Left renal pelvis (tissue), 4 donors: Measurements from ENCODE around the gene SPN. TPM values are rescaled to one million over a fixed set of nuclear protein-coding genes. Genes with fewer than 3 reads are reported as not detected.
"Not testable (repeated sequence)": the region's sequence is repeated elsewhere in the genome, so short reads cannot be mapped to it uniquely, and the experiment has no call there.

Experiments
- DNase-seq, 4 donors: peaks; one replicate each; pipeline ENCODE4 v3.0.0-alpha.2; 2013; ENCODE audit warnings: low read depth in 4 of 4, low spot score in 3 of 4
- polyA plus RNA-seq, 4 donors: library from polyadenylated mRNA; unstranded; fragments of 120-200 nt; gene quantifications; one replicate each; pipeline ENCODE4 v1.2.1, GENCODE V29; 2013; ENCODE audit not compliant: insufficient read length in 4 of 4

SPN gene
- polyA plus RNA-seq, 4 donors: 2.0 to 3.4 (median 2.4) TPM

DNA sequence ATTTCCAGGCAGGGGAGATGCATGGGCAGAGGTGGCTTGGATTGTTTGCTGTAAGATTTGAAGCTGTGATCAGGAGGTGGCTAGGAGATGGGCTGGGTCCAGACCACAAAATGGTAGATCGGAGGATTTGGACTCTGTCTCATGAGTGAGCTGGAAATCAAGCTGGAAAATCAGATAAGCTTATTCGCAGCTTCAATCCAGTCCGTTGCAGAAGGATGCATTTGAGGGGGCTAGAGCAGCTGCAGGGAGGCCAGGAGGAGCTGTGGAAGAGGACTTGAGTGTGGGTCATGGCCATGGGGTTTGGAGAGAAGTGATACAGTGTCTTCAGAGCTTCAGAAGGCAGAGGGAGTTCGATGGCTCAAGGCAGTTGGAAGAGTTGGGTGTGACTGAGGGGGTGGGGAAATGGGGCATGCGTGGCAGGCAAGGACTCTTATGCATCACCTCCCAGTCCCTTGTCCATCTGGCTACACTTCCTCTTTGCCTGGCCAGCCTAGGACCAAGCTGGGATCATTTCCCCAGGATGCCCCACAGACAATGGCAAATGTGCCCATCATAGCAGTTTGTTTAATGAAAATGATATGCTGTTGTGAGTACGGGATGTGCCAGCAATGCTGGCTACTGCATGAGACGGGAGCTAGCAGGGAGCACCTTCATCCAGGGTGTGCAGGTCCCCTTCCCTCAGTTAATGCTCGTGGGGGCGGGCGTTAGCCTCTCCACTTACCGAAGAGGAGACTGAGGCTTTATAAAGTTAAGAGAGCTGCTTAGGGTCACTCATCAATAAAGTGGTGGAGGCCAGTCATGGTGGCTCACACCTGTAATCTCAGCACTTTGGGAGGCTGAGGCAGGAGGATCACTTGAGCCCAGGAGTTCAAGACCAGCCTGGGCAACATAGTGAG lies 36.5 kb downstream of the SPN start:
- DNase-seq: no peak

DNA sequence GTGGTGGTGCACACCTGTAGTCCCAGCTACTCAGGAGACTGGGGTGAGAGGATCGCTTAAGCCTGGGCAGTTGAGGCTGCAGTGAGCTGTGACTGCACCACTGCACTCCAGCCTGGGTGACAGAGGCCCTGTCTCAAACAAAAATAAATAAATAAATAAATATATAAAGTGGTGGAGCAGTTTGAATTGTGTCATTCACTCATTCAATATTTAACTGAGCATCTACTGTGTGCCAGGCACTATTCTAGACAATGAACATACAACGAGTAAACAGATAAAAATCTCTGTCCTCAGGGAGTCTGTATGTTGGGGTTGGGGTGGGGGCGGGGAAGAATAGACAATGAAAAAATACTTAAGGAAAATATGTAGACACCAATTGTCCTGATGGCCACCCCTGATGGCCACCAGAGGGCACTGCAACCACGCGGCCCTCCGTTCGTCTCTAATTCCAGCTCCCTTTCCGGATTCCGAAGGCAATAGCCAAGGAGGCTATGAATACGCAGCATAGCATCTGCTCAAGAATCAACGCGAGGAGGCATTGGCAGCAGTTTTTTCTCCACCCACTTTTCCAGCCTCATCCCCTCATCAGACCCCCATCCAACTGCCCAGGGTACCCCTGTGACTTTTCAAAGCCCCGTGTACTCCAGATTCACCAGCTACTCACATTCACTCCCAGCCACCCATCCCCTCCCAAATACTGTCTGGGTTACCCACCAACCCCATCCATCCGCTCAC lies 37.4 kb downstream of the SPN start:
- peak in 1 of 4 donors; percentile 39 for DNase-seq

DNA sequence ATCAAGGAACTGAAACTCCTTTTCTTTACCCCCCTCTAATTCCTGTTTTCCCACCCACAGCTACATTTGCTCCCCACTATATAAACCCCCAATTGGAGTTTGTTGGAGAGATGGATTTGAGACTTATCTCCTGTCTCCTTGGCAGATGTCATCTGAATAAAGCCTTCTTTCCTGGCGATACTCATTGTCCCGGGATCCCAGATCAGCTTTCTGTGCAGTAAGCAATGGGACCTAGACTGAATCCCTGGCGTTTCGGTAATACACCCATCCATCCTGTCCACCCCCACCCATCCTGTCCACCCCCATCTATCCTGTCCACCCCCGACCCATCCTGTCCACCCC lies 38.1 kb downstream of the SPN start:
- DNase-seq: no peak

DNA sequence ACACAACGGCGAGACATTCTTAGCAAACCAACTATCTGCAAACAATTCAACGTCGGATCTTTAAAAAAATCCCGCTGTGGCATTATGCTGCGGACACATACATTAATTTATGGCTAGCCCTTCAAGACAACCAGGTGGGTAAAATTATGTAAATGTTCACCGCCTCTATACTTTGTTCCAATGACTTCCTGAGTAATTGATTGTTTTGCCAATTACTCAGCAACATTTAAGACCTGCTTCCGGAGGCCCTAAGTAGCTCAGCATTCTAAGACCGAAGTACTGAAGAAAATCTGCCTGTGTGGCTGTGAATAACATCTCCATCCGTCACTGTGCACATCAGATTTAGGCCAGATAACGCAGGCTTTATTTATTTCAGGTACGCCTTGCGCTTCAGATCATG lies 39.2 kb downstream of the SPN start:
- DNase-seq: no peak

DNA sequence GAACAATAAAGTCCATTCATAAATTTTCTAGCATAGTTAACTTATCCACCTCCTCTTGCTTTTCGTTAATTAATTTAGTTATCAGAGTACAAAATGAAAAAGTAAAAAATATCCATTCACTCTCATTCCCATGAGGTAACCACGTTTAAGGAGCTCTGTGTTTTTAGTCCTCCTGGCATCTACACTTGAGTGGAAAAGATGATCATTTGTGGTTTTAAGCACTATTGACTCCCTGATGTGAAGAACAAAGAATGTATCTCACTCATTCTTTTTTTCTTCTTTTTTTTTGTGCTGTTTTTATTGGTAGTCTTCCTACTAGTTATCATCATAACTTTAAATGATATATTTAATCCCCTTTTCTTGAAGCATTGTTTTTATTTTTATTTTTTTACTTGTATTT lies 42.0 kb downstream of the SPN start:
- DNase-seq: no peak

DNA sequence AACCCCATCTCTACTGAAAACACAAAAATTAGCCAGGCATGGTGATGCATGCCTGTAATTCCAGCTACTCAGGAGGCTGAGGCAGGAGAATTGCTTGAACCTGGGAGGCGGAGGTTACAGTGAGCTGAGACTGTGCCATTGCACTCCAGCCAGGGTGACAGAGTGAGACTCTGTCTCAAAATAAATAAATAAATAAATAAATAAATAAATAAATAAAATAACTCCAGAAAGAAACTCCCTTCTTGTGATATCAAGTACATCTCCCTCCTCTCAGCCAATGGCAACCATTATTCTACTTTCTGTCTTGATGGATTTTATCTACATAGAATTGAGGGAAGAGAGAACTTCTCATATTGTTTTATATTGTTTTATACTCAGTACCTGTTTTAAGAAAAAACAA lies 44.1 kb downstream of the SPN start:
- not testable (repeated sequence) for DNase-seq

DNA sequence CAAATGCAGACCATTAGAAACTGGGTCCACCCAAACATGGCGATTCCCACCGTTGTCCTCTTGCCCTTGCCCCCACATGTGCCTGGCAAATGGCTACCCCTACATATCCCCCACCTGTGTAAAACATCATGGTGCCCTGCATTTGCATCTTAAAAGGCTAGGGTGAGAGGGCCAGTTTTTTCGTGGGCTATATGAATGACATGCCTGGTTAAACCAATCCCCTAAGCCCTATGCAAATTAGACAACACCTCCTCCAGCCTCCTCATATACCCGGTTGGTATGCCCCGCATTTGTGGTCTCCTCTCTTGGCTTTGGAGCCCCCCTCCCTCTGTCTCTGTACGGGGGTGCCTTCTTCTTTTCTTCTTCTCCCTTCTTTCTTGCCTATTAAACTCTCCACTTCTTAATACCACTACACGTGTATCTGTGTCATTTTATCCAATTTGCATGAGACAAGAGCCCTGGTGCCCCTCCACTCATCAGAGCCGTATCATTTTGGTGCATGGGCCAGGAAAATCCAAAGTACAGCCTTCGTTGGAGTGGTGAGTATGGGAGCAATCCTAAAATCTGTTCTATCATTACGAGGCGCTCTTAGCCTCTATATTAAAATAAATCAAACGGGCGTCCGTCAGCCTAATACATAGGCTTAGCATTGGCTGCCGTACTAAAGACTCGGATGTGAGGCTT lies 46.0 kb downstream of the SPN start:
- no peak for DNase-seq

DNA sequence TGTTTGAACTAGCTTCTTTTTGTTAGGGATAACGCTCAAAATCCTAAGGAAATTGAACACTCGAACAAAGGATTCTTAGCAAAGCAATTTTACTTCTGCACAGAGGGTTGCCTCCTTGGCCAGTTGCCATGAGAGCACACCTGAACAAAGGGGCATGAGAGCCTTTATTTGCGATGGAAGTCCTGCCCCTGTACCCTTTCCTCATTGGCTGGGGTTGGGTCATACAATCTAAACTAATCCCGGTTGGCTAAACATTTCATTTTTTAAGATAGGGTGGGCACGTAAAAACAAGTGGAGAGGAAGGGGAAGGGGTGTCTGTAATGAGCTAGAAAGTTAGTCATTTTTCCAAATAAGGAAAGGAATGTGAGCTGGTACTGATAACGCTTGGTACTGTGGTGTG lies 46.6 kb downstream of the SPN start:
- not testable (repeated sequence) for DNase-seq

DNA sequence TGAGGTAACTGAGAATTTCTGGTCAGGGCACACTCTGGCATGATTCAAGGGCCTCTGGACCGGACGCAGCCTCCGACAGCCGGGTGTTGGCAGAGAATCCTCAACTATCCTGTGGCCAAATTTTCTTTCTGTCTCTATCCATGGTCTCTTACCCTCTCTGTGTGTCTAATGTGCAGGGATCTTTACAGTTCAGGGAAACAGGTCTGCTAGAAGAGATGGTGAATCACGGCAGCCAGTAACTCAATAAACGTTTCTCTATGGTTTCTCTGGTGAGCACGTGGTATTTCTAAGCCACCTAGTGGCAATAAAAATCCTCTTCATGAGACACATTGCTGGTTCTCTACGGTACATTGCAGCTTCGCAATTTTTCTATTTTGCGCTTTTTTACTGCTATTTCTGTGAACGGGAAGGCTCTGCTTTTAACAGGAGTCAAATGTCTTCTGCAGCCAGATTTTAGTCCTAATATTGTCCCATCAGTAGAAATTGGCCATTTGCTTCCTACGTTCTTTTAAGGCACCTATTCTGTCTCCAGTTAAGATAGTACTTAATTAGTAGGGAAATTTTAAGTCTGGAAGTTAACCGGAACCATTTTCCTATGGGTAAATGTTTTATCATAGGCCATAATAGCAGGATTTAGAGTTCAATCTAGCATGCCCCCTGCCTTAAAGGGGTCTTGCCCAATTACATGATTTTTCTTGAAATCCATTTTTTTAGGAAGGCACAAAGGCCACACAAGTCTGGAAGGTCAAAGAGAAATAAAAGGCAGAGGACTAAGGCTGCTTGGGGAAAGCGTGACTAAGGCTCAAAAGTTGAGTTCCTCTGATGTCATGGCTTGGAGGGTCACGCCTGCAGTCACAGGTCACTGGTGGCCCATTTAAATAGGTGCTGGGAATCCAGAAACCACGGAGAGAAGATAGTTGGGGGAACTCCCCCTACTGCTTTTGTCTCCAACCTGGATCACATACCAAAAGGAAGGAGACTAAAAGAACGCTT lies 47.5 kb downstream of the SPN start:
- DNase-seq: peak in 3 of 4 donors; percentile 49 to 52 (median 50)

DNA sequence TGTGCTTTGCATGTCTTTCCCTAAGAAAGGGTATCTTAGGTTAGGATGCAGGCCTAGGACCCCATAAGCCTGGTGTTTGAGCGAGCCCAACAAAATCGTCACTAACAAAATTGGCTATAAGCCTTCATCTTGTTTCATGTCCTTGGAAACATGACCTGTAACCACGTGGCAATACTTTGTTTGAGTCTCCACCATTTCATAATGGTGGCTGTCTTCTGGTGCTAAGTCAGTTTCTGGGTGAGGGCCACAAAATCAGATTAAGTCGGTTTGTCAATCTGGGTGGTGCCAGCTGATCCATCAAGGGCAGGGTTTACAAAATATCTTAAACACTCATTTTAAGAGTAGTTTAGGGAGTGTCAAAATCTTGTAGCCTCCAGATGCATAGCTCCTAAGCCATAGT lies 49.8 kb downstream of the SPN start:
- DNase-seq: no peak

DNA sequence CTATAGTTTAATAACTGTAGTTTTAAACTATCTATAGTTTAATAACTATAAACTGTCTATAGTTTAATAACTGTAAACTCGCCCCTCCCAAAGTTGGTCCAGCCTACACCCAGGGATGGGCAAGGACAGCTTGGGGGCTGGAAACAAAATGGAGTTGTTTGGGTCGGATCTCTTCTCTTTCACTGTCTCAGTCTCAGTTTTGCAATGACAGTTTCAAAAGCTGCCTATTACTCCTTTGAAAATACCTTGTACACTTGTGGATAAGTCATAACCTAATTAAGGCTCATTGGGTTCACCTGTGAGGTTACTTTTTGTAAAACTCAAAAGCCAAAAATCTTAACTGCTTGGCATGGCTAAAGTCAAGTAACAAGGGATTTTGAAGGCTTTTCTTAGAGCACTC lies 51.3 kb downstream of the SPN start:
- DNase-seq: no peak

DNA sequence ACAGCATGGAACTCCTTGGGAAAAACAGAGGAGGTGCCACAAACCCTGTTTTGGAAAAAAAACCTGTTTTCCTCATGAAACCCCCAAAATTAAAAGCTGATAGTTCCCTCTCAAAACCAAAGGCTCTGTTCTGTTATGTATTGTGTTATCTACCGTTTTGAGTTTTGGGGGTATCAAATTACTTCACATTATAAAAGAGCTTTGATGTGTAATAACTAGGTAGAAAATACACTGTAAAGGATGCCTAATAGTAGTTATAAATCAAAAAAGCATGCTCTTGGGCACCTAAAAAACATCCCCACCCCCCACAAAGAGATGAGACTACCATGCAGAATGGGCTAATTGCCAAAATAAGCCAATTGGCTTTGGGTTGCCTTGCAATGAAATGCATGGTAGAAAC lies 51.9 kb downstream of the SPN start:
- DNase-seq: no peak

DNA sequence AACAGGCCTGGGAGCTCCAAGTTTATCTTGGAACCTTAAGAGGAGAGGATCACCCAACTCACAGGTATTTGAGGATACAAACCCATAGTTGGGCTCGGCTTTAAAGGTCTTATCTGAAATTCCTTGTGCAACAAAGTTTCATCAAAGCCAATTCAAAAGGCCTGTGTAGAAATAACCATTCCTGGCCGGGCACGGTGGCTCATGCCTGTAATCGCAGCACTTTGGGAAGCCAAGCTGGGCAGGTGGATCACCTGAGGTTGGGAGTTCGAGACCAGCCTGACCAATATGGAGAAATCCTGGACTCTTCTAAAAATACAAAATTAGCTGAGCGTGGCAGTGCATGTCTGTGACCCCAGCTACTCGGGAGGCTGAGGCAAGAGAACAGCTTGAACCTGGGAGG lies 54.1 kb downstream of the SPN start:
- no peak for DNase-seq

DNA sequence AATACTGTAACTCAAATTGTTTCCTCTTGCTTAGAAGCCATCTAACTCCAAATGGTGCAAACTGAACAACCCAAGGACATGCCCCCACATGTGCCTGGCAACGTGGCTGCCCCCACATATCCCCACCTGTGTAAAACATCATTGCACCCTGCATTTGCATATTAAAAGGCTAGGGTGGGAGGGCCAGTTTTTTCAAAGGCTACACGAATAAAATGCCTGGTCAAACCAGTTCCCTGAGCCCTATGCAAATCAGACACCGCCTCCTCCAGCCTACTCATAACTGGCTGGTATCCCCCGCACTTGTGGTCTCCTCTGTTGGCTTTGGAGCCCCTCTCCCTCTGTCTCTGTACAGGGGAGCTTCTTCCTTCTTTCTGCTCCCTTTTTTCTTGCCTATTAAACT lies 56.0 kb downstream of the SPN start:
- DNase-seq: no peak

Other genes starting within 250 kb of the SPN start
- 10 to 100 TPM in 1 of 4 donors, 1 to 10 TPM in 3; 4.7 to 14.3 (median 6.8) TPM for gene BOLA2, start 208.9 kb upstream of the SPN start, polyA plus RNA-seq
- gene SLX1B, start 208.7 kb upstream of the SPN start, polyA plus RNA-seq: 10 to 100 TPM in 1 of 4 donors, 1 to 10 TPM in 3; 3.3 to 16.7 (median 6.8) TPM
- 10 to 100 TPM; 14.6 to 28.3 (median 17.1) TPM for gene SULT1A4, start 203.3 kb upstream of the SPN start, polyA plus RNA-seq
- gene NPIPB12, start 156.8 kb upstream of the SPN start, polyA plus RNA-seq: 10 to 100 TPM; 14.5 to 64.5 (median 43.6) TPM
- gene QPRT, start 15.9 kb downstream of the SPN start, polyA plus RNA-seq: 100 to 1,000 TPM in 3 of 4 donors, 10 to 100 TPM in 1; 89.1 to 190 (median 133) TPM
- gene C16orf54, start 82.7 kb downstream of the SPN start, polyA plus RNA-seq: under 1 TPM; 0.16 to 0.42 (median 0.26) TPM
- under 1 TPM in 1 of 4 donors, not detected in 3; 0.05 TPM for gene ZG16, start 115.0 kb downstream of the SPN start, polyA plus RNA-seq
- 10 to 100 TPM; 49.6 to 76.4 (median 67.0) TPM for gene KIF22, start 127.5 kb downstream of the SPN start, polyA plus RNA-seq
- gene MAZ, start 143.3 kb downstream of the SPN start, polyA plus RNA-seq: 100 to 1,000 TPM; 267 to 339 (median 293) TPM
- 10 to 100 TPM; 12.5 to 29.4 (median 20.6) TPM for gene PRRT2, start 148.9 kb downstream of the SPN start, polyA plus RNA-seq
- gene PAGR1, start 152.9 kb downstream of the SPN start, polyA plus RNA-seq: 10 to 100 TPM; 30.7 to 47.7 (median 37.8) TPM
- 10 to 100 TPM; 18.5 to 22.5 (median 18.9) TPM for gene MVP, start 157.2 kb downstream of the SPN start, polyA plus RNA-seq
- gene CDIPT, start 200.0 kb downstream of the SPN start, polyA plus RNA-seq: 100 to 1,000 TPM in 1 of 4 donors, 10 to 100 TPM in 3; 79.6 to 114 (median 96.8) TPM
- 10 to 100 TPM in 3 of 4 donors, 1 to 10 TPM in 1; 9.5 to 11.8 (median 10.9) TPM for gene SEZ6L2, start 236.3 kb downstream of the SPN start, polyA plus RNA-seq
- gene ASPHD1, start 237.2 kb downstream of the SPN start, polyA plus RNA-seq: 1 to 10 TPM in 1 of 4 donors, under 1 TPM in 3; 0.34 to 1.0 (median 0.73) TPM